Dermis lymphatic vessel endothelial cell (primary cell): ENCODE results near the gene TSPOAP1. TPM values are rescaled to one million over a fixed set of nuclear protein-coding genes. Genes with fewer than 3 reads are reported as not detected.

Experiments used
- total RNA-seq: library from RNA; depleted of rRNA; stranded (reverse); fragments of >200 nt; gene quantifications from 2 replicates; pipeline ENCODE4 v1.2.1, GENCODE V29; 2014

TSPOAP1 gene
- total RNA-seq, result under 0.01 and 0.09 TPM in 2 replicates

DNA sequence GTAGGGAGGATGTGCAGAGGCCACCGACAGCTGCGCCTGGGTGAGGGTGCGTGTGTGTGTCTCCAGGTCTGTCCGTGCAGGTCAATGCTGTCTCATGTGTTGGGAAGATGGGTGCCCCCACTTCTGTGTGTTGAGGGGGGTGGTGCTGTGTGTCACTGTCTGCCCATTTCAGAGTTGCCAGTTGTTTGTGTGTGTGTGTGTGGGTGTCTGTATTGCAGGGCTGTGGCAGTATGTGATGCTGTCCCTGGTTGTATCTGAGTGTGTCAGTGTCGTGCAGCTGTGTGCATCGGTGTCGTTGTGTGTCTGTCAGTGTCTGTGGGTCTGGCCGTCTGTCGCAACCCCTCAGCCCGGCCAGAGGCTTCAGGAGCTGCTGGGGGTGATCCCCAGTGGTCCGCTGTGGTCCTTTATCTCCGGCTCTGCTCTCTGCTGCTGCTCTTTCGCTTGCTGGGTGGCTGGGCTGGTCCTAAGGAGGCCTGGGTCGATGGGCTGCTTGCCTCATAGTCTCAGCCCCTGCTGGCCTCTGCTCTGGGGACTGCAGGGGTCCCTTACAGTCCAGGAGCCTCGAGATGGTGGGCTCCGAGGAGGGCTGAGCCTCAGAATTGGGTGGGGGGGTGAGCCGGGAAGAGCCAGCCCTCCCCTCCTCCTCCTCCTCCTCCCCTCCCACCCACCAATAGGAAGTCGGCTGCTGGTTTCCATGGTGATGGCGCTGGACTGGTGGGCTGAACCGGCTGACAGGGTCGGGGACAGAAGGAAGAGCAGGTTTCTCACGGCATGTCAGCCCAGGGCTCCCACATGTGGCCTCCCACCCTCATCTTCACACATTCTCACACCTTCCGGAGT is at the start of gene TSPOAP1:
Gene TSPOAP1 (minus strand): TSS at position 601 of the 840 bp plus-strand sequence. CDS start 875 bp downstream, outside the sequence.

GRCh38 chr17:58351831-58352595 is 23.4 kb upstream of the TSPOAP1 start, which contains the start of gene SUPT4H1:
TSS of gene SUPT4H1 (minus strand) at chr17:58352201. CDS start at chr17:58352135, 66 bp downstream.

DNA sequence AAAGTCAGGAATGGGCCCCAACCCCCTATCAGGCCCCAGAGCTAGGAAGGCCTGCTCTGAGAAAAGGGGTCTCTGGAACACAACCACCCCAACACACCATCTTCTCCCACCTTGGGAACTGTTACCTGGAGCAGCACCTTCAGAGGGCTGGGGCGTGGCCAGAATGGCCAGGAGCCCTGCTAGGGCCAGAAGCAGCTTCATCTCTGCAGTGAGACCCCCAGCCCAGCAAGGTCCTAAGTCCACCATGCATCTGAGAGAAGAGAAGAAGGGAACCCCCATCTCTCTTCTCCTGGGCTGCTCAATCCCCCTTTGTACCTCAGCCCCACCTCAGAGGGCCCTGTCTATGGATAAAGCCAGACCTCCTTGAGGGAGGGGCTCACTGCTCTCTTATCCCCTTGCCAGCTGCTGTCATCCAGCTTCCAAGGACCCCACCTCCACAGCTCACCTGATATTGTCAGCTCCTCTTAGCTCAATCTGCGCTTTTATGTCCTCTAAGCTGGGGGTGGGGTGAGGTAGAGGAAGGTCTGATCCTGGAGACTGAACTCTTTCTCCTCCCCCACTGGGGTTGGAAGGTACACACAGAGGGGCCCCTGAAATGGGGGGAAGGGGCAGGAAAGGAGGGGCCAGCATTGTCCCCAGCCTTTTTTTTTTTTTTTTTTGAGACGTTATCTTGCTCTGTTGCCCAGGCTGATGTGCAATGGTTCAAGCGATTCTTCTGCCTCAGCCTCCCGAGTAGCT is 47.9 kb downstream of the TSPOAP1 start, which contains the start of gene MPO:
Gene MPO (minus strand): TSS at position 456 of the 738 bp plus-strand sequence. CDS start 177 bp downstream, at position 279.

Other genes with a start within 250 kb of the TSPOAP1 start
- 10.2 and 11.8 TPM in 2 replicates for gene DYNLL2, start 245.4 kb downstream of the TSPOAP1 start, total RNA-seq
- not detected in 2 replicates for gene OR4D1, start 180.4 kb downstream of the TSPOAP1 start, total RNA-seq
- not detected in 2 replicates for gene OR4D2, start 161.8 kb downstream of the TSPOAP1 start, total RNA-seq
- gene EPX, start 136.1 kb downstream of the TSPOAP1 start, total RNA-seq, result not detected in 2 replicates
- 11.3 and 14.4 TPM in 2 replicates for gene MKS1, start 109.5 kb downstream of the TSPOAP1 start, total RNA-seq
- gene LPO, start 90.2 kb downstream of the TSPOAP1 start, total RNA-seq, result under 0.01 TPM in 1 of 2 replicates, not detected in the other
- gene MPO, start 47.9 kb downstream of the TSPOAP1 start, total RNA-seq, result not detected in 2 replicates
- 56.4 and 61.6 TPM in 2 replicates for gene SUPT4H1, start 23.4 kb upstream of the TSPOAP1 start, total RNA-seq
- under 0.01 and 0.11 TPM in 2 replicates for gene RNF43, start 88.7 kb upstream of the TSPOAP1 start, total RNA-seq
- gene HSF5, start 159.6 kb upstream of the TSPOAP1 start, total RNA-seq, result under 0.01 TPM in 1 of 2 replicates, not detected in the other
- gene MTMR4, start 185.8 kb upstream of the TSPOAP1 start, total RNA-seq, result 34.0 and 34.2 TPM in 2 replicates